Endothelial cell of umbilical vein (primary cell): ENCODE data around the gene ARL8B. TPM values are rescaled to one million over a fixed set of nuclear protein-coding genes. Genes with fewer than 3 reads are reported as not detected.

Experiments
- BruUV-seq: library from RNA; stranded (reverse); fragments of 400-500 nt; replicated peaks from 2 replicates; lab custom pipeline; 2021; lab: Mats Ljungman, UMichigan
- CTCF ChIA-PET: fragments of 300-600, 350-600 bp; sonication (Branson Sonifier 250); formaldehyde crosslinking; loops from one replicate; lab custom pipeline; 2021; ENCODE audit warnings: antibody characterized with exemption, inconsistent platforms; lab: Charles Lee
- POLR2A ChIA-PET: fragments of 300-600, 350-600 bp; sonication (Branson Sonifier 250); formaldehyde crosslinking; loops from one replicate; lab custom pipeline; 2021; ENCODE audit warnings: antibody characterized with exemption, inconsistent platforms; lab: Charles Lee
- DNase-seq: peaks from one replicate; pipeline ENCODE4 v3.0.0-alpha.2; 2011; ENCODE audit warnings: low read depth, low spot score
- FAIRE-seq: peaks from 2 replicates; lab custom pipeline; 2011; peaks lifted over from hg19 to GRCh38; lab: Jason Lieb, UNC
- H2AFZ ChIP-seq: 2 replicates; pipeline ENCODE4 v1.6.0; 2012; ENCODE audit warnings: low read depth, low read length, control low read depth, inconsistent platforms
- H3K27ac ChIP-seq: 2 replicates; pipeline ENCODE4 v1.5.1; 2011; ENCODE audit warnings: low read depth, mild to moderate bottlenecking, control low read depth, low read length, moderate library complexity; ENCODE audit not compliant: insufficient read depth
- H3K27me3 ChIP-seq, 2 experiments: 2 replicates each; pipeline versions ENCODE4 v1.6.0 to v1.6.1; 2011; ENCODE audit warnings: low read length in 2 of 2, mixed read lengths in 1 of 2; ENCODE audit not compliant: control insufficient read depth in 2 of 2, insufficient read depth in 2 of 2
- H3K36me3 ChIP-seq, 2 experiments: 2 replicates in 1 of 2; 3 replicates in 1 of 2; pipeline ENCODE4 v1.5.1; 2011; ENCODE audit warnings: low read length in 2 of 2, mild to moderate bottlenecking in 1 of 2, moderate library complexity in 1 of 2; ENCODE audit not compliant: control insufficient read depth in 2 of 2, insufficient read depth in 2 of 2; ENCODE audit errors: extremely low read depth in 1 of 2
- H3K4me1 ChIP-seq: 3 replicates; pipeline ENCODE4 v1.5.1; 2011; ENCODE audit warnings: mild to moderate bottlenecking, low read length; ENCODE audit not compliant: control insufficient read depth, insufficient read depth; ENCODE audit errors: extremely low read depth
- H3K4me2 ChIP-seq: 2 replicates; pipeline ENCODE4 v1.6.1; 2011; ENCODE audit warnings: low read length, control low read depth, mixed read lengths; ENCODE audit not compliant: insufficient read depth
- H3K4me3 ChIP-seq, 3 experiments: fragments of 200-600 bp in 1 of 3; sonication (generic), shearing (Covaris generic) in 1 of 3; replicated peaks in 1 of 3; 2 replicates each; pipeline ENCODE4 v1.5.1; 2011 to 2016; ENCODE audit warnings: control low read depth in 3 of 3, low read length in 3 of 3, mild to moderate bottlenecking in 2 of 3, inconsistent platforms in 1 of 3, low read depth in 1 of 3, moderate library complexity in 1 of 3; ENCODE audit not compliant: insufficient read depth in 1 of 3
- H3K79me2 ChIP-seq: 2 replicates; pipeline ENCODE4 v1.6.0; 2012; ENCODE audit warnings: low read length, inconsistent platforms; ENCODE audit not compliant: control insufficient read depth, insufficient read depth
- H3K9ac ChIP-seq: replicated peaks from 2 replicates; pipeline ENCODE3; 2011; ENCODE audit warnings: low read length, control low read depth; ENCODE audit not compliant: insufficient read depth; ENCODE audit errors: extremely low read depth
- H3K9me1 ChIP-seq: replicated peaks from 3 replicates; pipeline ENCODE4 v1.6.0; 2011; ENCODE audit warnings: mild to moderate bottlenecking, low read length; ENCODE audit not compliant: control insufficient read depth, insufficient read depth; ENCODE audit errors: extremely low read depth
- H3K9me3 ChIP-seq: replicated peaks from 2 replicates; pipeline ENCODE4 v1.5.1; 2012; ENCODE audit warnings: low read length, inconsistent platforms; ENCODE audit not compliant: control insufficient read depth, insufficient read depth
- H4K20me1 ChIP-seq: replicated peaks from 2 replicates; pipeline ENCODE3; 2011; ENCODE audit warnings: mild to moderate bottlenecking, low read length; ENCODE audit not compliant: control insufficient read depth, insufficient read depth; ENCODE audit errors: extremely low read depth
- EZH2 ChIP-seq: IDR thresholded peaks from 2 replicates; pipeline ENCODE4 v1.6.1; 2012; ENCODE audit warnings: borderline replicate concordance, low read depth, mild to moderate bottlenecking, moderate library complexity, low read length, inconsistent platforms; ENCODE audit not compliant: severe bottlenecking
- FOS ChIP-seq: IDR thresholded peaks from 2 replicates; pipeline ENCODE4 v1.6.1; 2011; ENCODE audit warnings: mild to moderate bottlenecking, low read length, moderate library complexity, borderline replicate concordance; ENCODE audit not compliant: insufficient read depth
- GATA2 ChIP-seq: IDR thresholded peaks from 2 replicates; pipeline ENCODE4 v1.7.0; 2011; ENCODE audit warnings: low read depth, mild to moderate bottlenecking, moderate library complexity, mixed read lengths, low read length; ENCODE audit not compliant: insufficient read length, insufficient read depth
- JUN ChIP-seq: IDR thresholded peaks from 2 replicates; pipeline ENCODE4 v1.6.1; 2011; ENCODE audit warnings: borderline replicate concordance, low read depth; ENCODE audit not compliant: insufficient read length, insufficient read depth
- MAX ChIP-seq: IDR thresholded peaks from 2 replicates; pipeline ENCODE4 v1.6.1; 2011; ENCODE audit not compliant: insufficient read depth, insufficient read length
- MYC ChIP-seq: IDR thresholded peaks from one replicate; pipeline ENCODE4 v1.6.1; 2011; ENCODE audit warnings: mild to moderate bottlenecking, low read depth, low read length
- POLR2A ChIP-seq: IDR thresholded peaks from 2 replicates; pipeline ENCODE4 v1.6.1; 2012; ENCODE audit warnings: low read depth, mild to moderate bottlenecking, control low read depth, low read length
- POLR2AphosphoS5 ChIP-seq: IDR thresholded peaks from 2 replicates; pipeline ENCODE4 v1.6.1; 2012; ENCODE audit warnings: low read depth, mild to moderate bottlenecking, control low read depth, low read length, moderate library complexity; ENCODE audit not compliant: insufficient read depth
- dilution Hi-C: fragments of 300-500 bp; cut with MboI; formaldehyde crosslinking; loops from one replicate; pipeline ENCODE4 v1.15.0; 2019; ENCODE audit warnings: low sequenced_read_pairs; ENCODE audit not compliant: extremely low pct_ligation_motif_present
- intact Hi-C: fragments of 100-400 bp; cut with micrococcal nuclease; formaldehyde crosslinking; loops from one replicate; pipeline ENCODE4 v1.10.0; 2022
- polyA plus RNA-seq, 4 experiments: library from polyadenylated mRNA; depleted of rRNA in 3 of 4; stranded (reverse) in 3 of 4; unstranded in 1 of 4; fragments of >200 nt; gene quantifications; 2 replicates each; pipeline versions ENCODE4 v1.2.1 to v1.2.3, GENCODE V29; 2011 to 2012; ENCODE audit warnings: missing spikeins in 1 of 4
- total RNA-seq: library from RNA; stranded (reverse); gene quantifications from 2 replicates; pipeline ENCODE4 v1.2.3, GENCODE V29; 2021
- TF ChIP-seq, protein P1 (sequence below), 2 donors: IDR thresholded peaks; 1 replicate in 1 of 2; 2 replicates in 1 of 2; pipeline ENCODE4 v1.5.1; 2011; ENCODE audit warnings: low read length in 2 of 2, mild to moderate bottlenecking in 2 of 2, moderate library complexity in 2 of 2, control low read depth in 1 of 2, inconsistent platforms in 1 of 2, low read depth in 1 of 2; ENCODE audit not compliant: insufficient read depth in 1 of 2; ENCODE audit errors: extremely low read depth in 1 of 2

ARL8B gene
- total and polyA plus RNA-seq, 2 donors (not counting 3 experiments of a cell fraction or from before 2014, with no cell fraction given), result 32.1 to 58.2 TPM

DNA sequence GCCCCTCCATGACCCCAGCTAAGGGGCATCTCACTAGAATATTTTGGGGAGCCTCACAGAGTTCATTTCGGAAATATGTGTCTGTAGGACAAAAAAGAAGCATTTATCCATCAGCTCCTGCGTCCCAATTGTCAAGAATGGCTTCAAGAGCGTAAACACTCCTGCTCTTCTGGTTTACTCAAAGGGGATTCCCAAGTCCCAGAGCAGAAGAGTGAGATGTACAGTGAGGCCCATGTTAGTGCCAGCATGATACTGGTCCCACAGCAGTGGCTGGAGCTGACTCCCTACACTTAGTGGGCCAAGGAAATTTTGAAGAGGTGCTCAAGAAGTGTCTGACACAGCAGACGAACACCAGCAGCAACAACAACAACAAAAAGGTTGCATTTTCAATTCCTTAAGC, 34.9 kb upstream of the ARL8B start:
- Histone ChIP-seq H2AFZ (no peak overlapping the region), H3K79me2 (no peaks in the 10 kb centered on the region), H3K27ac (no peak overlapping the region), H3K9me1 (no peaks in the 10 kb centered on the region), H3K4me3 (no peak overlapping the region), H3K4me2 (no peak overlapping the region), H4K20me1 (no peaks in the 10 kb centered on the region), H3K4me1 (no peaks in the 10 kb centered on the region), H3K9ac (no peak overlapping the region), H3K9me3 (no peaks in the 10 kb centered on the region), H3K36me3 (no peaks in the 10 kb centered on the region), H3K27me3 (peaks cover 0 to 3% of the 10 kb centered on the region in 2 experiments)
- TF ChIP-seq, protein P1, sequence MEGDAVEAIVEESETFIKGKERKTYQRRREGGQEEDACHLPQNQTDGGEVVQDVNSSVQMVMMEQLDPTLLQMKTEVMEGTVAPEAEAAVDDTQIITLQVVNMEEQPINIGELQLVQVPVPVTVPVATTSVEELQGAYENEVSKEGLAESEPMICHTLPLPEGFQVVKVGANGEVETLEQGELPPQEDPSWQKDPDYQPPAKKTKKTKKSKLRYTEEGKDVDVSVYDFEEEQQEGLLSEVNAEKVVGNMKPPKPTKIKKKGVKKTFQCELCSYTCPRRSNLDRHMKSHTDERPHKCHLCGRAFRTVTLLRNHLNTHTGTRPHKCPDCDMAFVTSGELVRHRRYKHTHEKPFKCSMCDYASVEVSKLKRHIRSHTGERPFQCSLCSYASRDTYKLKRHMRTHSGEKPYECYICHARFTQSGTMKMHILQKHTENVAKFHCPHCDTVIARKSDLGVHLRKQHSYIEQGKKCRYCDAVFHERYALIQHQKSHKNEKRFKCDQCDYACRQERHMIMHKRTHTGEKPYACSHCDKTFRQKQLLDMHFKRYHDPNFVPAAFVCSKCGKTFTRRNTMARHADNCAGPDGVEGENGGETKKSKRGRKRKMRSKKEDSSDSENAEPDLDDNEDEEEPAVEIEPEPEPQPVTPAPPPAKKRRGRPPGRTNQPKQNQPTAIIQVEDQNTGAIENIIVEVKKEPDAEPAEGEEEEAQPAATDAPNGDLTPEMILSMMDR (IDR thresholded peaks at IDR 0.05; ENCODE audit: extremely low read depth in 1 of 2, insufficient read depth in 1 of 2, low read depth in 1 of 2, low read length in 2 of 2), result no peak
- no peak for TF ChIP-seq POLR2A
- TF ChIP-seq FOS, result no peak
- no peak for TF ChIP-seq MAX
- no peak for TF ChIP-seq JUN
- TF ChIP-seq POLR2AphosphoS5, result no peak
- no peak for TF ChIP-seq EZH2
- TF ChIP-seq GATA2, result no peak
- TF ChIP-seq MYC, result no peak
- FAIRE-seq (no peak), DNase-seq (no peak)
- CTCF ChIA-PET, result interaction anchor here (1.2 to 1.9 kb wide), 2 partner anchors 10 to 15 kb away, joined by 3 to 6 read pairs; no protein-coding TSS in a partner anchor
- BruUV-seq, result no TSS peak
- intact Hi-C loops, result no loop called here
- POLR2A ChIA-PET, result no interaction called here
- dilution Hi-C loops, result no loop called here
